Smooth muscle cell (in vitro differentiated cells): ENCODE results near the gene CCDC12. TPM values are rescaled to one million over a fixed set of nuclear protein-coding genes. Genes with fewer than 3 reads are reported as not detected.

Experiments used
- DNase-seq: peaks from one replicate; lab custom pipeline; 2025; ENCODE audit not compliant: unreplicated experiment; lab: John Stamatoyannopoulos, UW
- H2AFZ ChIP-seq: fragments of 200-600 bp; sonication (generic); 2 replicates; pipeline ENCODE4 v1.6.0; 2016; ENCODE audit warnings: antibody characterized with exemption, low read depth, mild to moderate bottlenecking
- H3F3A ChIP-seq: fragments of 200-600 bp; sonication (generic); 2 replicates; pipeline ENCODE4 v1.6.0; 2017; ENCODE audit warnings: antibody characterized with exemption, low read depth
- H3K27ac ChIP-seq: fragments of 200-600 bp; sonication (generic); 2 replicates; pipeline ENCODE4 v1.5.1; 2016; ENCODE audit warnings: low read depth, mild to moderate bottlenecking
- H3K27me3 ChIP-seq: fragments of 200-600 bp; sonication (generic); 2 replicates; pipeline ENCODE4 v1.6.1; 2016; ENCODE audit warnings: low read depth, mild to moderate bottlenecking
- H3K36me3 ChIP-seq: fragments of 200-600 bp; sonication (generic); 2 replicates; pipeline ENCODE4 v1.5.1; 2016; ENCODE audit warnings: low read depth
- H3K4me1 ChIP-seq: fragments of 200-600 bp; sonication (generic); 2 replicates; pipeline ENCODE4 v1.5.1; 2016; ENCODE audit warnings: low read depth
- H3K4me2 ChIP-seq: fragments of 200-600 bp; sonication (generic); 2 replicates; pipeline ENCODE4 v1.6.0; 2016; ENCODE audit warnings: mild to moderate bottlenecking
- H3K4me3 ChIP-seq: fragments of 200-600 bp; sonication (generic); 2 replicates; pipeline ENCODE4 v1.5.1; 2016; ENCODE audit warnings: mild to moderate bottlenecking
- H3K79me2 ChIP-seq: fragments of 200-600 bp; sonication (generic); 2 replicates; pipeline ENCODE4 v1.6.0; 2016; ENCODE audit warnings: low read depth, mild to moderate bottlenecking
- H3K9ac ChIP-seq: fragments of 200-600 bp; sonication (generic); 2 replicates; pipeline ENCODE4 v1.6.0; 2016; ENCODE audit warnings: low read depth
- H3K9me3 ChIP-seq: fragments of 200-600 bp; sonication (generic); replicated peaks from 2 replicates; pipeline ENCODE4 v1.5.1; 2016; ENCODE audit warnings: low read depth
- H4K20me1 ChIP-seq: fragments of 200-600 bp; sonication (generic); 2 replicates; pipeline ENCODE4 v1.6.0; 2016; ENCODE audit warnings: low read depth
- WGBS: methylation state at CpG from one replicate; pipeline ENCODE4 v1.1.7; 2016; ENCODE audit warnings: low lambda C conversion rate; 5-methylcytosine and 5-hydroxymethylcytosine counted together
- polyA plus RNA-seq: library from polyadenylated mRNA; unstranded; fragments of >200 nt; fragmentation: Nextera tagmentation; extraction: Ambion mirVana; gene quantifications from 2 replicates; pipeline ENCODE4 v1.2.1, GENCODE V29; 2016
- total RNA-seq: library from RNA; depleted of rRNA; stranded (reverse); fragments of >200 nt; gene quantifications from 2 replicates; pipeline ENCODE4 v1.2.3, GENCODE V29; 2014
- TF ChIP-seq, protein P1 (sequence below): fragments of 200-600 bp; sonication (generic); IDR thresholded peaks from 2 replicates; pipeline ENCODE4 v1.5.1; 2017; ENCODE audit warnings: borderline replicate concordance, mild to moderate bottlenecking, antibody characterized with exemption; ENCODE audit not compliant: insufficient read depth, poor library complexity, severe bottlenecking

The CCDC12 gene
- total and polyA plus RNA-seq, 2 experiments from 2014 or later: 23.9 to 52.4 TPM

DNA sequence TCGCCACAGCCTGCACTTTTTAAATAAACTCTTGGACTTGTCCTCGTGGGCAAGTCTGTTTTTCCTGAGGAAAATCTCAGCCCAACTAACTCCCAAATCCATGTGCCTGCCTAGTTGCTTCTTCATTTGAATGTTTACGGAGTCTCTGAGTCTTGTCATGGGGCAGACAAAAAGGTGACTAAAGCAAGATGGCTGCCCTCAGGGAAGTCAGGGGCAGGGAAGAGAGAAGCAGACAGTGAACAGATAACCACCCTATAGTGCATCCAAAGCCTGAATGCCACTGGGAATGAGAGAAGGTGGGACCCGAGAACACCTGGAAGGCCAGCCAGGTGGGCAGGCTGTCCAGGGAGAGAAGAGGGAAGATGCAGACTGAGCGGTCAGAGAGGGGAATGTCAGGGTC is 21.4 kb downstream of the CCDC12 start:
- no peak overlapping the region for H3K4me2 ChIP-seq
- no peaks in the 10 kb centered on the region for H3K27me3 ChIP-seq
- H3K27ac ChIP-seq: no peak overlapping the region
- TF ChIP-seq, protein P1, sequence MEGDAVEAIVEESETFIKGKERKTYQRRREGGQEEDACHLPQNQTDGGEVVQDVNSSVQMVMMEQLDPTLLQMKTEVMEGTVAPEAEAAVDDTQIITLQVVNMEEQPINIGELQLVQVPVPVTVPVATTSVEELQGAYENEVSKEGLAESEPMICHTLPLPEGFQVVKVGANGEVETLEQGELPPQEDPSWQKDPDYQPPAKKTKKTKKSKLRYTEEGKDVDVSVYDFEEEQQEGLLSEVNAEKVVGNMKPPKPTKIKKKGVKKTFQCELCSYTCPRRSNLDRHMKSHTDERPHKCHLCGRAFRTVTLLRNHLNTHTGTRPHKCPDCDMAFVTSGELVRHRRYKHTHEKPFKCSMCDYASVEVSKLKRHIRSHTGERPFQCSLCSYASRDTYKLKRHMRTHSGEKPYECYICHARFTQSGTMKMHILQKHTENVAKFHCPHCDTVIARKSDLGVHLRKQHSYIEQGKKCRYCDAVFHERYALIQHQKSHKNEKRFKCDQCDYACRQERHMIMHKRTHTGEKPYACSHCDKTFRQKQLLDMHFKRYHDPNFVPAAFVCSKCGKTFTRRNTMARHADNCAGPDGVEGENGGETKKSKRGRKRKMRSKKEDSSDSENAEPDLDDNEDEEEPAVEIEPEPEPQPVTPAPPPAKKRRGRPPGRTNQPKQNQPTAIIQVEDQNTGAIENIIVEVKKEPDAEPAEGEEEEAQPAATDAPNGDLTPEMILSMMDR: no peak
- H3K79me2 ChIP-seq: peaks cover 93% of the 10 kb centered on the region
- peaks cover 97% of the 10 kb centered on the region for H4K20me1 ChIP-seq
- no peaks in the 10 kb centered on the region for H3K9me3 ChIP-seq
- peaks cover 3% of the 10 kb centered on the region for H3K4me1 ChIP-seq
- no peak overlapping the region for H2AFZ ChIP-seq
- peaks cover 4% of the 10 kb centered on the region for H3F3A ChIP-seq
- 66% methylated on average over 5 of the region's 5 CpGs for WGBS
- H3K4me3 ChIP-seq: no peak overlapping the region
- no peak for DNase-seq
- H3K36me3 ChIP-seq: no peaks in the 10 kb centered on the region
- H3K9ac ChIP-seq: no peak overlapping the region

DNA sequence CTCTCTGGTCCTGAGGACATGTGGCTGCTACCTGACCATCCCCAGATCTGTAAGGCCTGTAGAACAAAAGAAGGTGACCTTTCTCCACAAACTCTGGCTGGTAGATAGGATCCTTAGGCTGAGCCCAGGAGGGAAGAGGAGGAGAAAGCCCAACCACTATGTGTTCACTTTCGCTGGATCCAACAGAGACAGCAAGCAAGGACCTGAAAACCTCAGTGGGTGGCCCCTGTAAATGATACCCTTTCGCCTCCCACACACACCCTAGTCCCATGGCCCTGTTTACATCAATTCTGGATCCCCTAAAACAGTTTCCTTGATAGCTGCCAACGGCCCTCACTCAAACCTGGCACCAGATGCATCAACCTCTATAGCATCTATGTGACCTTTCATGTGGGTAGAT is 22.4 kb downstream of the CCDC12 start:
- H2AFZ ChIP-seq: no peak overlapping the region
- peaks cover 93% of the 10 kb centered on the region for H3K79me2 ChIP-seq
- no peaks in the 10 kb centered on the region for H3K27me3 ChIP-seq
- H3K27ac ChIP-seq: no peak overlapping the region
- no peak overlapping the region for H3K4me3 ChIP-seq
- peaks cover 97% of the 10 kb centered on the region for H4K20me1 ChIP-seq
- H3K4me2 ChIP-seq: no peak overlapping the region
- H3K9me3 ChIP-seq: no peaks in the 10 kb centered on the region
- H3K9ac ChIP-seq: no peak overlapping the region
- H3F3A ChIP-seq: peaks cover 4% of the 10 kb centered on the region
- TF ChIP-seq, protein P1: no peak
- H3K36me3 ChIP-seq: no peaks in the 10 kb centered on the region
- no peak for DNase-seq
- WGBS: 98% methylated on average over 3 of the region's 3 CpGs
- H3K4me1 ChIP-seq: no peaks in the 10 kb centered on the region

DNA sequence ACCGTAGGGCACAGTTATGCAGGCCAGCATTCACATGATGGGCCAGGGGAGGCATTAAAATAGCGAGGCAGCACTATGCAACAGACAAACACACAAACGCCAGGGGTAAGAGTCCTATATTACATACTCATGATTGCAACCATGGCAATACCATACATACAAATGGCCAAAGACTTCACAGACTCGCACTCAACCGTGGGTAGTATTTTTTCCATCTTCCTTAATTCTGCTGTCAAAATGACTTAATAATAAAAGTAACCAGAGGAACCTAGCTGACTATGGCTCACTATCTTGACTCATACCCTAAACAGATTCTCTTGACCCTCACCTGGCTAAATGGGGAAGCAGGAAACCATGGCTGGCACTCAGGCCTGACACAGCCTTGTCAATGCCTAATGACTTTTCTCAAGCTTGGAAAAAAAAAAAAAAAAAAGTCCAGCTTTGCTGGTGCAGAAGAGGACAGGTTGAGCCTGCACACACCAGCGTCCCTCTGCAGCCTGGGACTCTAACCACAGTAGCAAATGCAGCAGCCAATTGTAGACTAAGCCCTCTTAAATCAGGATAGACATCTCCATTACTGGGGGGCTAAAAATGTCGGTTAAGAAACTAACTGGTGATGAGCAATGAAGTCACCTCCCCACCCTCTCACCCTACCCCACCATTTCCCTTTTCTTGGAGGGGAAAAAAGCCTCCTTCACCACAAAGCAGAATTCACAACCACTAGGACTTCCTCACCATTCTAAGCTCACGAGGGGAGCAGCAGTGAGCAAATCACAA is 23.1 kb downstream of the CCDC12 start:
- H4K20me1 ChIP-seq: peaks cover 97% of the 10 kb centered on the region
- H3K4me2 ChIP-seq: no peak overlapping the region
- no peak overlapping the region for H2AFZ ChIP-seq
- H3K9ac ChIP-seq: no peak overlapping the region
- DNase-seq: no peak
- no peaks in the 10 kb centered on the region for H3K36me3 ChIP-seq
- WGBS: 84% methylated on average over 8 of the region's 8 CpGs
- no peaks in the 10 kb centered on the region for H3K4me1 ChIP-seq
- H3K27me3 ChIP-seq: no peaks in the 10 kb centered on the region
- TF ChIP-seq, protein P1: no peak
- no peak overlapping the region for H3K27ac ChIP-seq
- no peaks in the 10 kb centered on the region for H3K9me3 ChIP-seq
- H3K79me2 ChIP-seq: peaks cover 93% of the 10 kb centered on the region
- H3K4me3 ChIP-seq: no peak overlapping the region
- peaks cover 4% of the 10 kb centered on the region for H3F3A ChIP-seq

DNA sequence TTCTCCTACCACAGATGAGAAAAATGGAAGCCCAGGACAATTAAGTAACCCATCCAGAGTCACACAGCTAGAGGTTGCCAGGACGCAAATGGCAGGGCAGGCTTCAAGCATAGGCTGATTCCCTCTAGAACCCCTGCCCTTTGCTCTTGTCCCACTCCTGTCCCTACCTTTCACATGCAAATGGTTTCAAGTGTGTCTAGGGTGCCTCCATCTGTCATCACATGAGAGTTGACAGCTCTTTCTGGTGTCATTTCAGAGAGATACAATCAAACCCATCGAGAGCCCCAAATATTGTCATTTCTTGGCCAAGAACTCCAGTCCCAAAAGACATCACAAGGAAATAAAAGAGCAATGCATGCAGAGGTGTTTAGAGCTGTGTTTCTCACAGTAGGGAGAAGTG is 23.7 kb downstream of the CCDC12 start:
- peaks cover 3% of the 10 kb centered on the region for H3K4me1 ChIP-seq
- WGBS: 86% methylated on average over 2 of the region's 2 CpGs
- H3K79me2 ChIP-seq: peaks cover 95% of the 10 kb centered on the region

More for the DNA sequence above, 23.7 kb downstream of the CCDC12 start:
- Histone ChIP-seq H4K20me1 (peaks cover 97% of the 10 kb centered on the region), H3K4me3 (no peak overlapping the region), H3K9ac (no peak overlapping the region), H3K4me2 (no peak overlapping the region), H2AFZ (no peak overlapping the region), H3K9me3 (no peaks in the 10 kb centered on the region), H3F3A (peaks cover 4% of the 10 kb centered on the region), H3K27me3 (no peaks in the 10 kb centered on the region), H3K36me3 (no peaks in the 10 kb centered on the region), H3K27ac (no peak overlapping the region)
- no peak for DNase-seq
- TF ChIP-seq, protein P1: no peak
